ENCODE data around the gene CDK11A. TPM values are rescaled to one million over a fixed set of nuclear protein-coding genes. Genes with fewer than 3 reads are reported as not detected.

Gene CDK11A
- total and polyA plus RNA-seq, 11 donors = 4.2 to 30.1 (median 16.7) TPM

- Histone ChIP-seq H3K4me3 (no peak overlapping the region), H3K4me1 (peaks cover 0 to 30% (median 10%) of the 10 kb centered on the region in 12 donors), H3K27ac (no peak overlapping the region), H3K27me3 (no peaks in the 10 kb centered on the region), H3K9me3 (no peaks in the 10 kb centered on the region), H3K36me3 (peaks cover 4 to 98% (median 80%) of the 10 kb centered on the region in 9 donors)
- DNase-seq (no peak), ATAC-seq (no peak)
- intact Hi-C loops (cut with DNase I) = no loop called here
- 94 to 100% (median 94%) methylated on average over 11 to 20 of the region's 20 CpGs for WGBS, 4 donors
- TF ChIP-seq CTCF (IDR thresholded peaks at IDR 0.05) (no peak), POLR2A (IDR thresholded peaks at IDR 0.05) (no peak)
Measured at GRCh38 chr1:1760345-1760650, 36.1 kb upstream of the CDK11A start.

- ATAC-seq = no peak
- peaks cover 4 to 98% (median 81%) of the 10 kb centered on the region in 9 donors for H3K36me3 ChIP-seq
- H3K27me3 ChIP-seq = no peaks in the 10 kb centered on the region
- WGBS, 4 donors = 88 to 93% (median 92%) methylated on average over 30 to 37 of the region's 37 CpGs
- intact Hi-C loops (cut with DNase I) = loop anchor here in 1 of 10 donors (10.0 kb wide), 1 partner anchor 145 kb away; no protein-coding TSS in a partner anchor
- H3K4me1 ChIP-seq = peaks cover 0 to 24% (median 10%) of the 10 kb centered on the region in 12 donors
- no peak for TF ChIP-seq CTCF (IDR thresholded peaks at IDR 0.05)
- no peak for DNase-seq
- no peak overlapping the region for H3K4me3 ChIP-seq
- H3K27ac ChIP-seq = peak overlapping the region in 4 of 12 donors; percentile 47 to 70 (median 48)
- no peaks in the 10 kb centered on the region for H3K9me3 ChIP-seq
Measured at GRCh38 chr1:1759456-1760344, 35.5 kb upstream of the CDK11A start.

DNA sequence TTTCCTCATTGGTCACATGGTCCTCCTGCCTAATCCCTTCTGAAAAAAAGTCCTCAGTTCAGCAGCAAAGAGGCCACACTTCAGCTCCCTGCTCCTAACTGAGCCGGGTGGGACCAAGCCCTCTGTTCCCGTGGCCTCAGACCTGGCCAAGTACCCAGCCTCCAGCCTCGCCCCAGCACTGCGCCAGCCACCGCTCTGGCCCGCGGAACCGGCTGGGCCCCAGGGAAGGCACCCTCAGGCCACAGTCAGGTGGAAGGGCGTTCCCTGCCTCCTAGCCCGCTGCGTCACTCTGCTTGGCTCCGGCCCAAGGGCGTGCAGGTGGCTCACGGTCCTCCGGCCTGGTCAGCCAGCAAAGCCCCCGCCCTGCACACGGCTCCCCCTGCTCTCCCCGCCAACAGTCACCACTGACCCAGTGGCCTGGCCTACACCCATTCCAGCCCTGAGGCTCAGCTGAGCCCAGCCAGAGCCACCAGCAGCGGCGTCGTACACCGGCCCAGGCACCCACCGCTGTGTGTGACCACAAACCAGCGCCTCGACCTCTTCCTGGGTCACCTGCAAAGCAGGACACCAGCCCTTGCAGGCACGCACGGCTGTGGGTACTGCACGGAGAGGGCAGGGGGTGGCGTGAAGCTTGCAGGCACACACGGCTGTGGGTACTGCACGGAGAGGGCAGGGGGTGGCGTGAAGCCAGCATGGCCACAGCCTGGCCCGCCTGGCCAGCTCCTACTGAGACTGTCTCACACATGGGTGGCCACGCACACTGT lies 34.7 kb upstream of the CDK11A start:
- Histone ChIP-seq H3K27ac (peak overlapping the region in 9 of 12 donors; percentile 2 to 70 (median 47)), H3K4me3 (peak overlapping the region in 1 of 12 donors; percentile 1), H3K27me3 (no peaks in the 10 kb centered on the region), H3K9me3 (no peaks in the 10 kb centered on the region), H3K36me3 (peaks cover under 1 to 98% (median 83%) of the 10 kb centered on the region in 9 donors), H3K4me1 (peaks cover 0 to 19% (median 10%) of the 10 kb centered on the region in 12 donors)
- intact Hi-C loops (cut with DNase I) = loop anchor here in 1 of 10 donors (10.0 kb wide), 1 partner anchor 146 kb away; no protein-coding TSS in a partner anchor
- ATAC-seq (peak; percentile 57 to 90 (median 60)), DNase-seq (peak; percentile 66 to 81 (median 71))
- TF ChIP-seq POLR2A (IDR thresholded peaks at IDR 0.05) = no peak
- TF ChIP-seq CTCF (IDR thresholded peaks at IDR 0.05) = no peak
- 60 to 73% (median 67%) methylated on average over 32 to 34 of the region's 34 CpGs for WGBS, 4 donors

Data from heart left ventricle (tissue), 16 donors.